Neural progenitor cell (in vitro differentiated cells): Measurements from ENCODE around the gene MPZL1. TPM values are rescaled to one million over a fixed set of nuclear protein-coding genes. Genes with fewer than 3 reads are reported as not detected.

Source experiments
- DNase-seq: peaks from one replicate; pipeline ENCODE4 v3.0.0-alpha.2; 2016; ENCODE audit warnings: low spot score
- H2AFZ ChIP-seq: fragments of 200-600 bp; sonication (generic); replicated peaks from 2 replicates; pipeline ENCODE4 v1.6.1; 2016; ENCODE audit warnings: antibody characterized with exemption
- H3F3A ChIP-seq: fragments of 200-600 bp; sonication (generic); 2 replicates; pipeline ENCODE4 v1.6.1; 2016; ENCODE audit warnings: antibody characterized with exemption, low read depth
- H3K27ac ChIP-seq: fragments of 200-600 bp; sonication (generic); 2 replicates; pipeline ENCODE4 v1.5.1; 2016; ENCODE audit warnings: mild to moderate bottlenecking
- H3K27me3 ChIP-seq: fragments of 200-600 bp; sonication (generic); 2 replicates; pipeline ENCODE4 v1.6.1; 2016; ENCODE audit warnings: mild to moderate bottlenecking, moderate library complexity
- H3K36me3 ChIP-seq: fragments of 200-600 bp; sonication (generic); 2 replicates; pipeline ENCODE4 v1.5.1; 2016
- H3K4me1 ChIP-seq: fragments of 200-600 bp; sonication (generic); 2 replicates; pipeline ENCODE4 v1.6.1; 2016; ENCODE audit warnings: mixed run types
- H3K4me2 ChIP-seq: fragments of 200-600 bp; sonication (generic); 2 replicates; pipeline ENCODE4 v1.6.1; 2016
- H3K4me3 ChIP-seq: fragments of 200-600 bp; sonication (generic); 2 replicates; pipeline ENCODE4 v1.5.1; 2016
- H3K79me2 ChIP-seq: fragments of 200-600 bp; sonication (generic); 2 replicates; pipeline ENCODE4 v1.6.1; 2016; ENCODE audit warnings: low read depth
- H3K9ac ChIP-seq: fragments of 200-600 bp; sonication (generic); 2 replicates; pipeline ENCODE4 v1.6.1; 2016
- H3K9me3 ChIP-seq: fragments of 200-600 bp; sonication (generic); 2 replicates; pipeline ENCODE4 v1.5.1; 2016; ENCODE audit warnings: low read depth
- H4K20me1 ChIP-seq: fragments of 200-600 bp; sonication (generic); 2 replicates; pipeline ENCODE4 v1.6.1; 2016; ENCODE audit warnings: low read depth
- H3K27ac Mint-ChIP-seq: 3 replicates; pipeline ENCODE4 v1.8.0; 2021; ENCODE audit warnings: mixed read lengths
- H3K27me3 Mint-ChIP-seq: 2 replicates; pipeline ENCODE4 v1.8.0; 2022; ENCODE audit warnings: low read depth, mild to moderate bottlenecking, inconsistent platforms, moderate library complexity, mixed read lengths; ENCODE audit not compliant: insufficient read depth
- H3K36me3 Mint-ChIP-seq: 3 replicates; pipeline ENCODE4 v1.8.0; 2021; ENCODE audit warnings: mixed read lengths
- H3K4me1 Mint-ChIP-seq: 3 replicates; pipeline ENCODE4 v1.8.0; 2021; ENCODE audit warnings: mixed read lengths
- H3K4me3 Mint-ChIP-seq: 3 replicates; pipeline ENCODE4 v1.8.0; 2021; ENCODE audit warnings: mild to moderate bottlenecking, moderate library complexity, mixed read lengths
- H3K9me3 Mint-ChIP-seq: 3 replicates; pipeline ENCODE4 v1.8.0; 2020; ENCODE audit warnings: mixed read lengths
- CTCF ChIP-seq: fragments of 200-600 bp; sonication (generic); IDR thresholded peaks from 2 replicates; pipeline ENCODE4 v1.5.1; 2017; ENCODE audit warnings: antibody characterized with exemption, mild to moderate bottlenecking
- EZH2 ChIP-seq: fragments of 200-600 bp; sonication (generic); IDR thresholded peaks from 2 replicates; pipeline ENCODE4 v1.6.1; 2017; ENCODE audit warnings: antibody characterized with exemption, mild to moderate bottlenecking, moderate library complexity
- EZH2phosphoT487 ChIP-seq: fragments of 200-600 bp; sonication (generic); IDR thresholded peaks from 2 replicates; pipeline ENCODE4 v1.6.1; 2017; ENCODE audit warnings: antibody characterized with exemption
- total RNA-seq: library from RNA; depleted of rRNA; stranded (reverse); fragments of >200 nt; gene quantifications from 2 replicates; pipeline ENCODE4 v1.2.3, GENCODE V29; 2015; ENCODE audit warnings: low replicate concordance

Gene MPZL1
- total RNA-seq, 1 donor from 2014 or later, result 125 TPM

GRCh38 chr1:167839009-167839408, 117.2 kb downstream of the MPZL1 start:
- Histone ChIP-seq H3K9me3 (no peaks in the 10 kb centered on the region), H2AFZ (no peak overlapping the region), H3K27me3 (no peaks in the 10 kb centered on the region), H3K4me2 (no peak overlapping the region), H3K9ac (no peak overlapping the region), H4K20me1 (no peaks in the 10 kb centered on the region), H3K27ac (no peak overlapping the region), H3K79me2 (no peaks in the 10 kb centered on the region), H3K4me3 (no peak overlapping the region), H3K4me1 (no peaks in the 10 kb centered on the region), H3K36me3 (no peaks in the 10 kb centered on the region), H3F3A (no peaks in the 10 kb centered on the region)
- no peaks in the 10 kb centered on the region for H3K9me3 Mint-ChIP-seq
- TF ChIP-seq EZH2phosphoT487 (no peak), EZH2 (no peak), CTCF (no peak)
- DNase-seq, result no peak
- no peaks in the 10 kb centered on the region for H3K27me3 Mint-ChIP-seq
- no peak overlapping the region for H3K27ac Mint-ChIP-seq
- H3K4me3 Mint-ChIP-seq, result no peak overlapping the region
- no peaks in the 10 kb centered on the region for H3K36me3 Mint-ChIP-seq
- H3K4me1 Mint-ChIP-seq, result no peaks in the 10 kb centered on the region

Other genes with a start within 250 kb of the MPZL1 start
- gene CD247, start 203.5 kb upstream of the MPZL1 start, total RNA-seq, result 1.3 and 1.5 TPM in 2 replicates
- gene CREG1, start 168.2 kb upstream of the MPZL1 start, total RNA-seq, result 55.6 and 64.2 TPM in 2 replicates
- 0.06 TPM in 2 replicates for gene RCSD1, start 91.8 kb upstream of the MPZL1 start, total RNA-seq
- not detected in 2 replicates for gene ADCY10, start 192.2 kb downstream of the MPZL1 start, total RNA-seq
- 18.6 and 28.6 TPM in 2 replicates for gene DCAF6, start 214.7 kb downstream of the MPZL1 start, total RNA-seq
- gene MPC2, start 215.1 kb downstream of the MPZL1 start, total RNA-seq, result 33.6 and 56.8 TPM in 2 replicates